Measurements from ENCODE around the gene MMP12.

Gene MMP12

GRCh38 chr11:102850973-102851745 lies 23.6 kb downstream of the MMP12 start:
- no peak overlapping the region for H3K4me3 ChIP-seq (ENCODE audit: low read depth, low read length)
- peak overlapping the region; percentile 54 for H2AFZ ChIP-seq (ENCODE audit: low read length, unreplicated experiment)
- no peaks in the 10 kb centered on the region for H3K27me3 ChIP-seq (ENCODE audit: insufficient read depth, low read length)
- H3K36me3 ChIP-seq (ENCODE audit: insufficient read depth, low read length), result no peaks in the 10 kb centered on the region
- peaks cover 31% of the 10 kb centered on the region for H3K4me1 ChIP-seq (ENCODE audit: control insufficient read depth, insufficient read depth, low read length, unreplicated experiment)
- peak overlapping the region; percentile 54 for H3K27ac ChIP-seq (ENCODE audit: low read depth, low read length)
- no peaks in the 10 kb centered on the region for H3K79me2 ChIP-seq (ENCODE audit: control insufficient read depth, insufficient read depth, low read length, unreplicated experiment)

- H3K27ac ChIP-seq (ENCODE audit: low read depth, low read length), result no peak overlapping the region; the same call in 1 of the 2 replicates
- H3K4me1 ChIP-seq (ENCODE audit: control insufficient read depth, insufficient read depth, low read length, unreplicated experiment), result peaks cover 31% of the 10 kb centered on the region
- no peak overlapping the region for H3K4me3 ChIP-seq (ENCODE audit: low read depth, low read length)
- no peaks in the 10 kb centered on the region for H3K79me2 ChIP-seq (ENCODE audit: control insufficient read depth, insufficient read depth, low read length, unreplicated experiment)
- H2AFZ ChIP-seq (ENCODE audit: low read length, unreplicated experiment), result no peak overlapping the region
- no peaks in the 10 kb centered on the region for H3K36me3 ChIP-seq (ENCODE audit: insufficient read depth, low read length)
- no peaks in the 10 kb centered on the region for H3K27me3 ChIP-seq (ENCODE audit: insufficient read depth, low read length)
These were observed 25.5 kb downstream of the MMP12 start for GRCh38 chr11:102849311-102849710.

GRCh38 chr11:102846292-102846691 lies 28.5 kb downstream of the MMP12 start:
- no peaks in the 10 kb centered on the region for H3K36me3 ChIP-seq (ENCODE audit: insufficient read depth, low read length)
- H3K4me3 ChIP-seq (ENCODE audit: low read depth, low read length), result no peak overlapping the region
- no peaks in the 10 kb centered on the region for H3K27me3 ChIP-seq (ENCODE audit: insufficient read depth, low read length)
- H3K79me2 ChIP-seq (ENCODE audit: control insufficient read depth, insufficient read depth, low read length, unreplicated experiment), result no peaks in the 10 kb centered on the region
- peaks cover 34% of the 10 kb centered on the region for H3K4me1 ChIP-seq (ENCODE audit: control insufficient read depth, insufficient read depth, low read length, unreplicated experiment)
- H3K27ac ChIP-seq (ENCODE audit: low read depth, low read length), result no peak overlapping the region
- no peak overlapping the region for H2AFZ ChIP-seq (ENCODE audit: low read length, unreplicated experiment)

GRCh38 chr11:102843489-102843888 lies 31.3 kb downstream of the MMP12 start, which contains the start of gene MMP3:
MMP3 (minus strand) TSS chr11:102843609; CDS start chr11:102843546, 63 bp downstream.
- Histone ChIP-seq H3K36me3 (ENCODE audit: insufficient read depth, low read length) (no peaks in the 10 kb centered on the region), H3K27me3 (ENCODE audit: insufficient read depth, low read length) (no peaks in the 10 kb centered on the region), H3K4me3 (ENCODE audit: low read depth, low read length) (no peak within 1 kb of the TSS), H3K79me2 (ENCODE audit: control insufficient read depth, insufficient read depth, low read length, unreplicated experiment) (no peaks in the 10 kb centered on the region), H3K4me1 (ENCODE audit: control insufficient read depth, insufficient read depth, low read length, unreplicated experiment) (peaks cover 8% of the 10 kb centered on the region), H3K27ac (ENCODE audit: low read depth, low read length) (no peak within 1 kb of the TSS), H2AFZ (ENCODE audit: low read length, unreplicated experiment) (no peak within 1 kb of the TSS)

- Histone ChIP-seq H3K27ac (ENCODE audit: low read depth, low read length) (no peak overlapping the region), H3K4me3 (ENCODE audit: low read depth, low read length) (no peak overlapping the region), H3K4me1 (ENCODE audit: control insufficient read depth, insufficient read depth, low read length, unreplicated experiment) (peaks cover 8% of the 10 kb centered on the region), H3K79me2 (ENCODE audit: control insufficient read depth, insufficient read depth, low read length, unreplicated experiment) (no peaks in the 10 kb centered on the region), H2AFZ (ENCODE audit: low read length, unreplicated experiment) (no peak overlapping the region), H3K36me3 (ENCODE audit: insufficient read depth, low read length) (no peaks in the 10 kb centered on the region), H3K27me3 (ENCODE audit: insufficient read depth, low read length) (no peaks in the 10 kb centered on the region)
These were observed 31.9 kb downstream of the MMP12 start for GRCh38 chr11:102842930-102843329.

- Histone ChIP-seq H3K27ac (ENCODE audit: low read depth, low read length) (no peak overlapping the region), H3K36me3 (ENCODE audit: insufficient read depth, low read length) (no peaks in the 10 kb centered on the region), H3K4me1 (ENCODE audit: control insufficient read depth, insufficient read depth, low read length, unreplicated experiment) (peaks cover 19% of the 10 kb centered on the region), H3K79me2 (ENCODE audit: control insufficient read depth, insufficient read depth, low read length, unreplicated experiment) (no peaks in the 10 kb centered on the region), H3K27me3 (ENCODE audit: insufficient read depth, low read length) (no peaks in the 10 kb centered on the region), H3K4me3 (ENCODE audit: low read depth, low read length) (no peak overlapping the region), H2AFZ (ENCODE audit: low read length, unreplicated experiment) (no peak overlapping the region)
These were observed 34.8 kb downstream of the MMP12 start for GRCh38 chr11:102840018-102840417.

GRCh38 chr11:102837646-102838045 lies 37.1 kb downstream of the MMP12 start:
- no peaks in the 10 kb centered on the region for H3K79me2 ChIP-seq (ENCODE audit: control insufficient read depth, insufficient read depth, low read length, unreplicated experiment)
- H3K27ac ChIP-seq (ENCODE audit: low read depth, low read length), result no peak overlapping the region
- no peak overlapping the region for H2AFZ ChIP-seq (ENCODE audit: low read length, unreplicated experiment)
- peaks cover 11% of the 10 kb centered on the region for H3K4me1 ChIP-seq (ENCODE audit: control insufficient read depth, insufficient read depth, low read length, unreplicated experiment)
- H3K27me3 ChIP-seq (ENCODE audit: insufficient read depth, low read length), result no peaks in the 10 kb centered on the region
- no peaks in the 10 kb centered on the region for H3K36me3 ChIP-seq (ENCODE audit: insufficient read depth, low read length)
- H3K4me3 ChIP-seq (ENCODE audit: low read depth, low read length), result no peak overlapping the region

- Histone ChIP-seq H3K36me3 (ENCODE audit: insufficient read depth, low read length) (no peaks in the 10 kb centered on the region), H3K4me3 (ENCODE audit: low read depth, low read length) (no peak overlapping the region), H3K4me1 (ENCODE audit: control insufficient read depth, insufficient read depth, low read length, unreplicated experiment) (peaks cover 11% of the 10 kb centered on the region), H2AFZ (ENCODE audit: low read length, unreplicated experiment) (no peak overlapping the region), H3K27ac (ENCODE audit: low read depth, low read length) (no peak overlapping the region), H3K27me3 (ENCODE audit: insufficient read depth, low read length) (no peaks in the 10 kb centered on the region), H3K79me2 (ENCODE audit: control insufficient read depth, insufficient read depth, low read length, unreplicated experiment) (no peaks in the 10 kb centered on the region)
These were observed 37.6 kb downstream of the MMP12 start for GRCh38 chr11:102837156-102837555.

- Histone ChIP-seq H3K79me2 (ENCODE audit: control insufficient read depth, insufficient read depth, low read length, unreplicated experiment) (no peaks in the 10 kb centered on the region), H3K27me3 (ENCODE audit: insufficient read depth, low read length) (no peaks in the 10 kb centered on the region), H2AFZ (ENCODE audit: low read length, unreplicated experiment) (no peak overlapping the region), H3K4me1 (ENCODE audit: control insufficient read depth, insufficient read depth, low read length, unreplicated experiment) (peaks cover 11% of the 10 kb centered on the region), H3K27ac (ENCODE audit: low read depth, low read length) (no peak overlapping the region), H3K4me3 (ENCODE audit: low read depth, low read length) (no peak overlapping the region), H3K36me3 (ENCODE audit: insufficient read depth, low read length) (no peaks in the 10 kb centered on the region)
These were observed 38.4 kb downstream of the MMP12 start for GRCh38 chr11:102836290-102836875.

- H3K4me3 ChIP-seq (ENCODE audit: low read depth, low read length), result no peak overlapping the region
- H3K36me3 ChIP-seq (ENCODE audit: insufficient read depth, low read length), result no peaks in the 10 kb centered on the region
- no peaks in the 10 kb centered on the region for H3K79me2 ChIP-seq (ENCODE audit: control insufficient read depth, insufficient read depth, low read length, unreplicated experiment)
- no peaks in the 10 kb centered on the region for H3K27me3 ChIP-seq (ENCODE audit: insufficient read depth, low read length)
- no peak overlapping the region for H2AFZ ChIP-seq (ENCODE audit: low read length, unreplicated experiment)
- no peak overlapping the region for H3K27ac ChIP-seq (ENCODE audit: low read depth, low read length)
- H3K4me1 ChIP-seq (ENCODE audit: control insufficient read depth, insufficient read depth, low read length, unreplicated experiment), result peaks cover 30% of the 10 kb centered on the region
These were observed 41.1 kb downstream of the MMP12 start for GRCh38 chr11:102833731-102834130.

- Histone ChIP-seq H3K4me1 (ENCODE audit: control insufficient read depth, insufficient read depth, low read length, unreplicated experiment) (peaks cover 30% of the 10 kb centered on the region), H3K27ac (ENCODE audit: low read depth, low read length) (no peak overlapping the region), H2AFZ (ENCODE audit: low read length, unreplicated experiment) (no peak overlapping the region)
These were observed 42.2 kb downstream of the MMP12 start for GRCh38 chr11:102832612-102833011.

More at GRCh38 chr11:102832612-102833011, 42.2 kb downstream of the MMP12 start:
- no peaks in the 10 kb centered on the region for H3K27me3 ChIP-seq (ENCODE audit: insufficient read depth, low read length)
- H3K4me3 ChIP-seq (ENCODE audit: low read depth, low read length), result no peak overlapping the region
- no peaks in the 10 kb centered on the region for H3K79me2 ChIP-seq (ENCODE audit: control insufficient read depth, insufficient read depth, low read length, unreplicated experiment)
- no peaks in the 10 kb centered on the region for H3K36me3 ChIP-seq (ENCODE audit: insufficient read depth, low read length)

Measured in ACC112 (cell line).